ENCODE measurements around the gene FHL1. TPM values are rescaled to one million over a fixed set of nuclear protein-coding genes. Genes with fewer than 3 reads are reported as not detected.

Gene FHL1
- total and polyA plus RNA-seq, 2 donors (not counting 3 experiments of a cell fraction or from before 2014, with no cell fraction given), result 50.6 to 59.4 TPM

DNA sequence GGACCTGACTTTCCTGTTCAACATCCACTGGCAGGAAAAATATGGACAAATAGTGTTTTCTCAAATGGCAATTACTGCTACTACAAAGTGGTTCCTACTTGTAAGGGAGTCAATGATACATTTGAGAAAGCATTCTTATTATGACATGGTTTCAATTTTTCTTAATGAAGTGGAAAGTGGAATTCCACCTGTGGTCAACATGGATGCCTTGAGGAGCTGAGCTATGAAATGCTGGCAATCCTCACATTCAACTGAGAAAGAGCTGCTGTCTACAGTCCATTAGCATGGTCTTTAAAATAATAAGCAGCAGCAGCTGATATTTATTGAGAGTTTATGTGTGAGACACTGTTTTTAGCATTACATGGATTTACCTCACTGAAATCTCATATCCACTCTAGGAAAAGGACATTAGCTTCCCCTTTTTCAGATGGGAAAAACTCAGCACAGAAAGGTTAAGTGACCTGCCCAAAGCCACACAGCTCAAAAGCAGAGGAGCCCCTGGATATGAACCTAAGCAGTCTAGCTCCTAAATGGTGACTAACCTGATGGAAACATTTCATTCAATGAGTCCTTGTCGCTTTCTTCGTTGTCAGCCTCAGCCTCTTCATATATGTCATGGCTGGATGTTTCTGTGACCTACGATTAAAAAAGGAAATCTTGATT, 74.6 kb downstream of the FHL1 start:
- no TSS peak for BruUV-seq (replicated peaks)
- H3K27ac ChIP-seq (ENCODE audit: insufficient read depth, low read depth, low read length), result no peak overlapping the region
- H3K9ac ChIP-seq (replicated peaks; ENCODE audit: extremely low read depth, insufficient read depth, low read length), result no peak overlapping the region
- no peak overlapping the region for H3K4me2 ChIP-seq (ENCODE audit: insufficient read depth, low read length)
- H3K9me1 ChIP-seq (replicated peaks; ENCODE audit: control insufficient read depth, extremely low read depth, insufficient read depth, low read length), result no peaks in the 10 kb centered on the region
- no peaks in the 10 kb centered on the region for H3K79me2 ChIP-seq (ENCODE audit: control insufficient read depth, insufficient read depth, low read length)
- FAIRE-seq (no peak), DNase-seq (ENCODE audit: low read depth, low spot score) (no peak)
- no peaks in the 10 kb centered on the region for H3K27me3 ChIP-seq (ENCODE audit: control insufficient read depth in 2 of 2, insufficient read depth in 2 of 2, low read length in 2 of 2)
- ChIA-PET CTCF (interaction anchor here (1.2 to 1.7 kb wide), 3 partner anchors 47 to 194 kb away, joined by 4 to 9 read pairs (median 4); no protein-coding TSS in a partner anchor), POLR2A (no interaction called here)
- no peaks in the 10 kb centered on the region for H4K20me1 ChIP-seq (replicated peaks; ENCODE audit: control insufficient read depth, extremely low read depth, insufficient read depth, low read length)
- H3K4me3 ChIP-seq (replicated peaks in 1 of 3; ENCODE audit: insufficient read depth in 1 of 3, low read depth in 1 of 3, low read length in 3 of 3), result no peak overlapping the region
- no peak overlapping the region for H2AFZ ChIP-seq (ENCODE audit: low read depth, low read length)
- intact Hi-C loops (cut with micrococcal nuclease), result loop anchor here (2.0 kb wide), 2 partner anchors 37 to 47 kb away; no protein-coding TSS in a partner anchor
- H3K4me1 ChIP-seq (ENCODE audit: control insufficient read depth, extremely low read depth, insufficient read depth, low read length), result peaks cover 14% of the 10 kb centered on the region
- dilution Hi-C loops (cut with MboI; ENCODE audit: extremely low pct_ligation_motif_present, low sequenced_read_pairs), result no loop called here
- no peak for TF ChIP-seq POLR2A (IDR thresholded peaks at IDR 0.05; ENCODE audit: low read depth, low read length)
- no peaks in the 10 kb centered on the region for H3K9me3 ChIP-seq (replicated peaks; ENCODE audit: control insufficient read depth, insufficient read depth, low read length)
- peaks cover 3 to 11% of the 10 kb centered on the region in 2 experiments for H3K36me3 ChIP-seq (ENCODE audit: control insufficient read depth in 2 of 2, extremely low read depth in 1 of 2, insufficient read depth in 2 of 2, low read length in 2 of 2)

DNA sequence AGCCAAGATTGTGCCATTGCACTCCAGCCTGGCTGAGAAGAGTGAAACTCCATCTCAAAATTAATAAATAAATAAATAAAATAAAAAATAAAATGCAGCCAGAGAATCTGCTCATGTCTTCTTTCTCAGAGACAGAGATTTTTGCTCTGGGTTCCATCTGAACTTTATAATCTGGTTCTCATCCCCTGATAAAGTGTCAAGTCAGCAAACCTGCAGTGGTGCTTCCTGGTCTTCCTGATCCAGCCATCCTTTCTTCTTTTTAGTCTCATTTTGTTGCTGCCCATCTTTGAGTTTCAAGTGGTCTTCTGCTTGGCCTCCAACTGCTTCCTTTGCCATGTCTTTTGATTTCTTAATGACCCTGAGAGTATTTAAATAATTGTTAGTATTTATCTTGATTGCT, 79.7 kb downstream of the FHL1 start:
- TF ChIP-seq FOS (IDR thresholded peaks at IDR 0.05; ENCODE audit: borderline replicate concordance, insufficient read depth, low read length), result no peak
- no peak for TF ChIP-seq JUN (IDR thresholded peaks at IDR 0.05; ENCODE audit: borderline replicate concordance, insufficient read depth, insufficient read length, low read depth)
- no peak for TF ChIP-seq MYC (IDR thresholded peaks at IDR 0.05; ENCODE audit: low read depth, low read length)
- TF ChIP-seq GATA2 (IDR thresholded peaks at IDR 0.05; ENCODE audit: insufficient read depth, insufficient read length, low read depth, low read length), result no peak
- H2AFZ ChIP-seq (ENCODE audit: low read depth, low read length), result no peak overlapping the region
- H4K20me1 ChIP-seq (replicated peaks; ENCODE audit: control insufficient read depth, extremely low read depth, insufficient read depth, low read length), result no peaks in the 10 kb centered on the region
- no peak overlapping the region for H3K4me2 ChIP-seq (ENCODE audit: insufficient read depth, low read length)
- peaks cover 3% of the 10 kb centered on the region for H3K4me1 ChIP-seq (ENCODE audit: control insufficient read depth, extremely low read depth, insufficient read depth, low read length)
- intact Hi-C loops (cut with micrococcal nuclease), result no loop called here
- FAIRE-seq, result no peak
- no peak overlapping the region for H3K4me3 ChIP-seq (replicated peaks in 1 of 3; ENCODE audit: insufficient read depth in 1 of 3, low read depth in 1 of 3, low read length in 3 of 3)
- POLR2A ChIA-PET, result no interaction called here
- no peaks in the 10 kb centered on the region for H3K9me1 ChIP-seq (replicated peaks; ENCODE audit: control insufficient read depth, extremely low read depth, insufficient read depth, low read length)
- H3K9ac ChIP-seq (replicated peaks; ENCODE audit: extremely low read depth, insufficient read depth, low read length), result no peak overlapping the region
- BruUV-seq (replicated peaks), result no TSS peak
- H3K36me3 ChIP-seq (ENCODE audit: control insufficient read depth in 2 of 2, extremely low read depth in 1 of 2, insufficient read depth in 2 of 2, low read length in 2 of 2), result peaks cover 0 to 12% of the 10 kb centered on the region in 2 experiments
- no peaks in the 10 kb centered on the region for H3K27me3 ChIP-seq (ENCODE audit: control insufficient read depth in 2 of 2, insufficient read depth in 2 of 2, low read length in 2 of 2)
- H3K9me3 ChIP-seq (replicated peaks; ENCODE audit: control insufficient read depth, insufficient read depth, low read length), result no peaks in the 10 kb centered on the region
- no peak for DNase-seq (ENCODE audit: low read depth, low spot score)
- H3K27ac ChIP-seq (ENCODE audit: insufficient read depth, low read depth, low read length), result no peak overlapping the region
- dilution Hi-C loops (cut with MboI; ENCODE audit: extremely low pct_ligation_motif_present, low sequenced_read_pairs), result no loop called here
- CTCF ChIA-PET, result no interaction called here
- no peaks in the 10 kb centered on the region for H3K79me2 ChIP-seq (ENCODE audit: control insufficient read depth, insufficient read depth, low read length)
